HepG2 (cell line): Measurements from ENCODE around the gene CRIM1. TPM values are rescaled to one million over a fixed set of nuclear protein-coding genes. Genes with fewer than 3 reads are reported as not detected.

Source experiments
- CBX1 ChIP-seq: IDR thresholded peaks from one replicate; pipeline ENCODE4 v1.6.1; 2016; ENCODE audit warnings: antibody characterized with exemption, low read depth
- E2F5 ChIP-seq: sonication (generic); formaldehyde crosslinking; conservative IDR thresholded peaks from 2 replicates; pipeline ENCODE4 v1.4.0; 2020; ENCODE audit warnings: missing genetic modification reagents
- GATA4 ChIP-seq: sonication (generic); IDR thresholded peaks from 2 replicates; pipeline ENCODE4 v1.6.1; 2016; ENCODE audit warnings: antibody characterized with exemption, low read depth, borderline replicate concordance
- GATAD1 ChIP-seq: IDR thresholded peaks from 2 replicates; pipeline ENCODE4 v1.6.1; 2016; ENCODE audit warnings: missing genetic modification reagents, missing compliant biosample characterization
- HNRNPH1 ChIP-seq: fragments of 200-400 bp; formaldehyde crosslinking; optimal IDR thresholded peaks from 2 replicates; pipeline ENCODE3; 2017; ENCODE audit warnings: mild to moderate bottlenecking, low read depth, low read length
- JUN ChIP-seq: sonication (generic); formaldehyde crosslinking; IDR thresholded peaks from 2 replicates; pipeline ENCODE4 v1.4.0; 2020; ENCODE audit warnings: mild to moderate bottlenecking, missing genetic modification reagents
- KLF11 ChIP-seq: IDR thresholded peaks from 2 replicates; pipeline ENCODE4 v1.6.1; 2016; ENCODE audit warnings: missing compliant biosample characterization
- MEIS1 ChIP-seq: sonication (generic); formaldehyde crosslinking; IDR thresholded peaks from 2 replicates; pipeline ENCODE4 v1.9.0; 2021; ENCODE audit warnings: mild to moderate bottlenecking, missing genetic modification reagents, moderate library complexity, borderline replicate concordance
- MLLT10 ChIP-seq: sonication (generic); formaldehyde crosslinking; IDR thresholded peaks from 2 replicates; pipeline ENCODE4 v1.4.0; 2020; ENCODE audit warnings: missing genetic modification reagents
- MZF1 ChIP-seq: sonication (generic); formaldehyde crosslinking; IDR thresholded peaks from 2 replicates; pipeline ENCODE4 v1.8.1; 2023; ENCODE audit warnings: mild to moderate bottlenecking, missing genetic modification reagents, borderline replicate concordance
- NFYB ChIP-seq: sonication (generic); formaldehyde crosslinking; IDR thresholded peaks from 2 replicates; pipeline ENCODE4 v1.4.0; 2020; ENCODE audit warnings: missing genetic modification reagents
- NR2F1 ChIP-seq, 2 experiments: fragments of 450-650 bp in 1 of 2; formaldehyde crosslinking in 1 of 2; IDR thresholded peaks; 2 replicates each; pipeline versions ENCODE4 v1.5.0 to v1.6.1; 2016 to 2020; ENCODE audit warnings: mild to moderate bottlenecking in 1 of 2, missing compliant biosample characterization in 1 of 2, missing genetic modification reagents in 1 of 2, moderate library complexity in 1 of 2
- RAD21 ChIP-seq: fragments of 450-650 bp; formaldehyde crosslinking; IDR thresholded peaks from 2 replicates; pipeline ENCODE4 v1.5.0; 2020; ENCODE audit warnings: mild to moderate bottlenecking
- RFX5 ChIP-seq: IDR thresholded peaks from 2 replicates; pipeline ENCODE4 v1.6.1; 2011; ENCODE audit warnings: low read depth, low read length, improper control_type of control experiment
- SMYD3 ChIP-seq: sonication (generic); formaldehyde crosslinking; IDR thresholded peaks from 2 replicates; pipeline ENCODE4 v1.8.1; 2023; ENCODE audit warnings: mild to moderate bottlenecking, missing genetic modification reagents
- TCF7 ChIP-seq: sonication (generic); IDR thresholded peaks from 2 replicates; pipeline ENCODE4 v1.6.1; 2016; ENCODE audit warnings: antibody characterized with exemption, low read depth
- TOE1 ChIP-seq: sonication (generic); formaldehyde crosslinking; IDR thresholded peaks from 2 replicates; pipeline ENCODE4 v1.4.0; 2020; ENCODE audit warnings: mild to moderate bottlenecking, missing genetic modification reagents
- ZBTB14 ChIP-seq: sonication (generic); formaldehyde crosslinking; IDR thresholded peaks from 2 replicates; pipeline ENCODE4 v1.4.0; 2020; ENCODE audit warnings: missing genetic modification reagents
- ZBTB7A ChIP-seq: sonication (generic); formaldehyde crosslinking; IDR thresholded peaks from 2 replicates; pipeline ENCODE4 v1.8.0; 2022; ENCODE audit warnings: mild to moderate bottlenecking, missing genetic modification reagents
- ZNF407 ChIP-seq: sonication (generic); formaldehyde crosslinking; IDR thresholded peaks from one replicate; pipeline ENCODE4 v1.5.1; 2020; ENCODE audit warnings: mild to moderate bottlenecking, missing genetic modification reagents; ENCODE audit errors: not compliant biosample characterization
- ZNF577 ChIP-seq: sonication (generic); formaldehyde crosslinking; IDR thresholded peaks from 2 replicates; pipeline ENCODE4 v1.4.0; 2020; ENCODE audit warnings: mild to moderate bottlenecking, low read depth, missing genetic modification reagents, borderline replicate concordance
- ZNF703 ChIP-seq: sonication (generic); formaldehyde crosslinking; IDR thresholded peaks from 2 replicates; pipeline ENCODE4 v1.5.1; 2020; ENCODE audit warnings: missing genetic modification reagents, mild to moderate bottlenecking, moderate library complexity, borderline replicate concordance
- ZNF737 ChIP-seq: sonication (generic); formaldehyde crosslinking; IDR thresholded peaks from 2 replicates; pipeline ENCODE4 v1.5.0; 2020; ENCODE audit warnings: missing genetic modification reagents, mild to moderate bottlenecking, borderline replicate concordance
- polyA plus RNA-seq, 8 experiments: library from polyadenylated mRNA; depleted of rRNA in 3 of 8; stranded (reverse) in 7 of 8; unstranded in 1 of 8; fragments of >200 nt; fragmentation: Illumina TruSeq in 4 of 8; extraction: Trizol in 4 of 8; gene quantifications; 2 replicates each; pipeline versions ENCODE4 v1.2.1 to v1.2.3, GENCODE V29; 2011 to 2016; ENCODE audit warnings: low read depth in 4 of 8, missing spikeins in 1 of 8, mixed read lengths in 1 of 8; ENCODE audit not compliant: insufficient read depth in 1 of 8
- total RNA-seq, 5 experiments: library from RNA; depleted of rRNA; stranded (reverse); fragments of >200 nt; fragmentation: Illumina TruSeq; extraction: Trizol; gene quantifications; 2 replicates each; pipeline ENCODE4 v1.2.3, GENCODE V29; 2016; ENCODE audit warnings: low read depth in 1 of 5

The CRIM1 gene
- total and polyA plus RNA-seq, 2 of the 13 experiments (the other 11 are each of a cell fraction or from before 2014, with no cell fraction given): 39.1 to 69.9 TPM

- TF ChIP-seq TCF7 (no peak), GATA4 (no peak), MZF1 (CRISPR knock-in tag) (no peak), E2F5 (CRISPR knock-in tag) (no peak), ZNF737 (CRISPR knock-in tag) (no peak), MEIS1 (CRISPR knock-in tag) (no peak), SMYD3 (CRISPR knock-in tag) (no peak), JUN (CRISPR knock-in tag) (no peak), RFX5 (no peak), ZBTB7A (CRISPR knock-in tag) (no peak), ZNF407 (no peak), HNRNPH1 (no peak), NFYB (CRISPR knock-in tag) (no peak), GATAD1 (CRISPR knock-in tag) (peak; percentile 52; the same call in 1 of the 2 replicates), CBX1 (no peak), NR2F1 (CRISPR knock-in tag; IDR thresholded peaks at IDR 0.05) (0 out of 4 replicates have a peak, but pooled peaks have one; percentile 28 to 51), RAD21 (CRISPR knock-in tag) (peak; percentile 87), ZNF577 (CRISPR knock-in tag) (no peak), ZBTB14 (CRISPR knock-in tag) (no peak), TOE1 (CRISPR knock-in tag) (no peak), KLF11 (CRISPR knock-in tag) (no peak), MLLT10 (no peak), ZNF703 (CRISPR knock-in tag) (no peak)
These were observed 104.2 kb downstream of the CRIM1 start (continued) for GRCh38 chr2:36459725-36460137.
